Endothelial cell of umbilical vein (primary cell): ENCODE measurements around the gene PTP4A1.
A peak's percentile ranks its signal among the peaks of the same experiment; 100 is the strongest.

Experiments
- EZH2 ChIP-seq: IDR thresholded peaks from 2 replicates; pipeline ENCODE4 v1.6.1; 2012; ENCODE audit warnings: borderline replicate concordance, low read depth, mild to moderate bottlenecking, moderate library complexity, low read length, inconsistent platforms; ENCODE audit not compliant: severe bottlenecking
- GATA2 ChIP-seq: IDR thresholded peaks from 2 replicates; pipeline ENCODE4 v1.7.0; 2011; ENCODE audit warnings: low read depth, mild to moderate bottlenecking, moderate library complexity, mixed read lengths, low read length; ENCODE audit not compliant: insufficient read length, insufficient read depth
- JUN ChIP-seq: IDR thresholded peaks from 2 replicates; pipeline ENCODE4 v1.6.1; 2011; ENCODE audit warnings: borderline replicate concordance, low read depth; ENCODE audit not compliant: insufficient read length, insufficient read depth
- POLR2A ChIP-seq: IDR thresholded peaks from 2 replicates; pipeline ENCODE4 v1.6.1; 2012; ENCODE audit warnings: low read depth, mild to moderate bottlenecking, control low read depth, low read length
- POLR2AphosphoS5 ChIP-seq: IDR thresholded peaks from 2 replicates; pipeline ENCODE4 v1.6.1; 2012; ENCODE audit warnings: low read depth, mild to moderate bottlenecking, control low read depth, low read length, moderate library complexity; ENCODE audit not compliant: insufficient read depth
- TF ChIP-seq, protein P1 (sequence below), 2 donors: IDR thresholded peaks; 1 replicate in 1 of 2; 2 replicates in 1 of 2; pipeline ENCODE4 v1.5.1; 2011; ENCODE audit warnings: low read length in 2 of 2, mild to moderate bottlenecking in 2 of 2, moderate library complexity in 2 of 2, control low read depth in 1 of 2, inconsistent platforms in 1 of 2, low read depth in 1 of 2; ENCODE audit not compliant: insufficient read depth in 1 of 2; ENCODE audit errors: extremely low read depth in 1 of 2
- TF ChIP-seq, protein P2 (sequence below): IDR thresholded peaks from 2 replicates; pipeline ENCODE4 v1.6.1; 2011; ENCODE audit not compliant: insufficient read depth, insufficient read length

DNA sequence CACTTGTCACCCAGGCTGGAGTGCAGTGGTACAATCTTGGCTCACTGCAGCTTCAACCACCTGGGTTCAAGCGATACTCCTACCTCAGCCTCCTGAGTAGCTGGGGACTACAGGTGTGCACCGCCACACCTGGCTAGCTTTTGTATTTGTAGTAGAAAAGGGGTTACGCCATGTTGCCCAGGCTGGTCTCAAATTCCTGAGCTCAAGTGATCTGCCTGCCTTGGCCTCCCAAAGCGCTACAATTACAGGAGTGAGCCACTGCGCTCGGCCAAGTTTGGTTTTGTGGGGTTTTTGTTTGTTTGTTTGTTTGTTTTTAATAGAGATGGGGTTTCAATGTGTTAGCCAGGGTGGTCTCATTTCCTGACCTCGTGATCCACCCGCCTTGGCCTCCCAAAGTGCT, 12.3 kb downstream of the PTP4A1 start:
- TF ChIP-seq, protein P1, sequence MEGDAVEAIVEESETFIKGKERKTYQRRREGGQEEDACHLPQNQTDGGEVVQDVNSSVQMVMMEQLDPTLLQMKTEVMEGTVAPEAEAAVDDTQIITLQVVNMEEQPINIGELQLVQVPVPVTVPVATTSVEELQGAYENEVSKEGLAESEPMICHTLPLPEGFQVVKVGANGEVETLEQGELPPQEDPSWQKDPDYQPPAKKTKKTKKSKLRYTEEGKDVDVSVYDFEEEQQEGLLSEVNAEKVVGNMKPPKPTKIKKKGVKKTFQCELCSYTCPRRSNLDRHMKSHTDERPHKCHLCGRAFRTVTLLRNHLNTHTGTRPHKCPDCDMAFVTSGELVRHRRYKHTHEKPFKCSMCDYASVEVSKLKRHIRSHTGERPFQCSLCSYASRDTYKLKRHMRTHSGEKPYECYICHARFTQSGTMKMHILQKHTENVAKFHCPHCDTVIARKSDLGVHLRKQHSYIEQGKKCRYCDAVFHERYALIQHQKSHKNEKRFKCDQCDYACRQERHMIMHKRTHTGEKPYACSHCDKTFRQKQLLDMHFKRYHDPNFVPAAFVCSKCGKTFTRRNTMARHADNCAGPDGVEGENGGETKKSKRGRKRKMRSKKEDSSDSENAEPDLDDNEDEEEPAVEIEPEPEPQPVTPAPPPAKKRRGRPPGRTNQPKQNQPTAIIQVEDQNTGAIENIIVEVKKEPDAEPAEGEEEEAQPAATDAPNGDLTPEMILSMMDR (IDR thresholded peaks at IDR 0.05; ENCODE audit: extremely low read depth in 1 of 2, insufficient read depth in 1 of 2, low read depth in 1 of 2, low read length in 2 of 2) = no peak
- TF ChIP-seq, protein P2, sequence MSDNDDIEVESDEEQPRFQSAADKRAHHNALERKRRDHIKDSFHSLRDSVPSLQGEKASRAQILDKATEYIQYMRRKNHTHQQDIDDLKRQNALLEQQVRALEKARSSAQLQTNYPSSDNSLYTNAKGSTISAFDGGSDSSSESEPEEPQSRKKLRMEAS = no peak
- TF ChIP-seq JUN = no peak
- peak; percentile 29 for TF ChIP-seq POLR2A
- no peak for TF ChIP-seq EZH2
- TF ChIP-seq POLR2AphosphoS5 = no peak
- no peak for TF ChIP-seq GATA2
